CD4-positive, alpha-beta T cell treated with Interleukin-4 for 1 hour (primary cell): ENCODE results near the gene KRTAP22-1.

Source experiments
- DNase-seq, 2 donors: peaks; one replicate each; pipeline ENCODE4 v3.0.0-alpha.2; 2020 to 2022

The KRTAP22-1 gene

GRCh38 chr21:30600787-30601186 is at the start of gene KRTAP22-1:
Gene KRTAP22-1 (plus strand): TSS chr21:30601087.
- no peak for DNase-seq

DNA sequence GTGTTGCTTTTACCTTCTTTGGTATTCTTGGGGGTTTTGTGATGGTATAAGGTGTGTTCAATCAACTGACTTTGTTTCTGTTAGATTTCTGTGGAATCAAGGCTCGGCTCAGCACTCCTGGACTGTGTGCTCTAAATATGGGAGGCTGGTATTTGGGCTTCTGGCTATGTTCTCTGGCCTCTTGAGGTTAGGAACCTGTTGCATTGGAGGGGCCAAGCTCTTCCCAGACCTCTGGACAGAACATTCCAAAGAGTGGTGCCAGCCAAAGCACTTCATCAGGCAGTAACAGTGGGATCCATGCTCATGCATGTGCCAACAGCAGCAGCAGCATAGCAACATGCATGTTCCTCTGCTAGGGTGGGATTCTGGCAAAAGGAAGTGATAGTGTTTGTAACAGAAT is 48.1 kb upstream of the KRTAP22-1 start:
- no peak for DNase-seq

DNA sequence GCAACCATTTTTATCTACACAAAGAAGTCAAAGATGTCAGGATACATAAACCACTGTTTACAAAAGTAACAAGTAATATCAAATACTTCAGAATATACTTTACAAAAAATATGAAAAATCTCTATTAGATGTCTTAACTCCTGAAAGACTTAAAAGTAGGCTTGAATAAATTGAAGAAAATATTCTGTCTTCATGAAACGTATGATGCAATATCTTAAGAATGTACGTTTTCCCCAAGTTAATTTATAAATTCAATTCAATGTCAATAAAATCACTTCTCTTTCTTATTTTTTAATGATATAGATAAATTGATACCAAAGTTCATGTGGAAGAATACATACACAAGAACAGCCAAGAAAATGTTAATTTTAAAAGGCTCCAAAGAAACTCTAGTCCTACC is 45.8 kb upstream of the KRTAP22-1 start:
- DNase-seq: no peak

DNA sequence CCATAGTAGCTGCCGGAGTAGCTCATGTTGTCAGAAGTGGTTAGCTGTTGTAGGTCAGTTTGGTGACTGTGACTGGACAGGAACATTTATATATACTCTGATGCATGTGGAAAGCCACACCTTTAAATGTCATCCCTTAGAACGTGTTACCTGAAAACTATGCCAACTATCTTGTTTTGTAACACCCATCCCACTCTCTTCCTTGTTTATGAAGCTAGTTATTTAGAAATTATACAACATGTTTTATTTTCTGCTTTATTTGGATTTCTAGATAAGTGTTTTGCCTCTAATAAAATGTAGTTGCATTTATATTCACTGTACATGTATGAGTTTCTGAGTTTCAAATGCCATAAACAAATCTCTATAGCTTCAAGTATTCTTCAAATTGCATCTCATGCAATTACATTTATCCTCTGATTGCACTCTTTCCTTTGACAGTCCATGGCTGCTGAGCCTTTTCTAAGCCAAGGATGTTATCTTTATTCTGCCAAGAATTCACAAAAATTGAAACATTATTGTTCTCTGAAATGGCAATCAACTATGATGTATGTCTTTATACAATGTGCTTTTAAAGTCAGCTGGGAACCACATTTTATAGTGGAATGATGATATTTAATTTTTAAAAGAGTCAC is 39.5 kb upstream of the KRTAP22-1 start, which contains the start of gene KRTAP19-7:
Gene KRTAP19-7 (minus strand): TSS at position 51 of the 632 bp plus-strand sequence. CDS start 25 bp downstream, at position 26.
- no peak for DNase-seq

DNA sequence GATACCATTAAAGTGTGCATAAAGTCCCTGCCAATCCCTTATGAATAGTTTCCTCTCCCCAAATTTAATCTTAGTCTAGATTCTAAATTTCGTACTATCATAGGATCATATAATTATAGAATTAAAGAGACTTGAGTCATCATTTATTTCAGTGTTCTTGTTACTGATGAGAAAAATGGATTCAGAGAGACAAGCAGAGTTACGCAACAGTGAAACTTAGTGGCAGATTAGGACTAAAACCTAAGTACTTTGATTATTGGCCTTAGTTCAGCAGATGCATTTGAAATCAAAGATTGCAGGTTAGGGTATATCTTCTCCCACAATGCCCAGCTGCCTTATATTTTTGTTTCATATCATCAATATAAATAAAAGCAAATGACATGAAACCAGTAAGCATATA is 38.9 kb upstream of the KRTAP22-1 start:
- no peak for DNase-seq

GRCh38 chr21:30563072-30563471 is 37.8 kb upstream of the KRTAP22-1 start:
- DNase-seq: no peak

DNA sequence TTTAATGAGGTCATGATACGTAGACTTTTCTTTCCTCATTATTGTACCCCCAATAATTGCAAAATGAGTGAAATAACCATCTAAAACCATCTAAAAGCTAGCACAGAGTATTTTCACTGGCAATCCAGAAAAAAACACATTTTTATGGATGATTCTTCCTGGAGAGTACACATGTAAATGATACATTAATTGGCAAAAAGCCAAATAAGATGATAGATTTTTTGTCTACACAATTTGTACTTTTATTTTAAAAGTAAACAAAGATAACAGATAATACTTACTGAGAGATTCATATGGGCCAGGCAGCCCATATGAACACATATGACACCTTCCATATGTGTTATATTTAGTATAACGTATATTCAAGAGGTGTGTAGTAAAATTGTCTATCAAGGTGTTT is 37.3 kb upstream of the KRTAP22-1 start:
- DNase-seq: no peak

DNA sequence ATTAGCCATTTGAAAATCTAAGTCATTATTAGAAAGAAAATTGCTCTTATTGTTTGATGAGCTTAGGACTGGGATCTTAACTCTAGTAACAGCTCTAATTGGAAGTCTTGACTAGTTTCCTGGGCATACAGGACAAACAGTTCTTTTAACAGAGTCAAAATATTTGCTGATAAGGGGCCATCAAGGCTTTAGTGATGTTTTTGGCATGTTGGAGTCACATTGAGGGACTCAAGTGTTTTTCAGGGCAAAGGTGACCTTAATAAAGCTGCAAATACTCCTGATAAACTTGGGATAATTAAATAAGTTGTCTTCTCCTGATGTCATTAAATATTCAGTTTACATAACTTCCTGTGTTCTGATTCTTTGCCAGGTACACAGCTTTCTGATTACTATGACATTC is 33.3 kb upstream of the KRTAP22-1 start:
- DNase-seq: no peak

GRCh38 chr21:30577766-30578165 is 23.1 kb upstream of the KRTAP22-1 start:
- no peak for DNase-seq

DNA sequence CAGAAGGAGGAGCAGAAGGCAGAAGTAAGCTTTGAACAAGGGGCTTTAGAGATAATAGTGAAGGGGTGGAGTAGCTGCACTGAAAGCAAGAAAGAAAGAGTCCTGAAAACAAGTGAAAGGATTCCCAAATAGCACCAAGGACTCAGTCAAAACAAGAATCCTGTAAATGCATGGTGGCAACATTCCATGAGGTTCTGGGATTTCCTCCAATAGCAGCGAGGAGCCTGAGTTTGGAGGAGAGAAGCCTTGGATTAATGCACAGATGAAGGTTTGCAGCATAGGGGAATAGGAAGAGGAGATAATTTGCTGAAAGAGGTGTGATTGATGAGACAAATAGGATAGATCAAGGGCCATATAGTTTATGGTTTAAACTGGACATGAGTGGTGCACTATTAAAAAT is 21.5 kb upstream of the KRTAP22-1 start:
- no peak for DNase-seq

GRCh38 chr21:30580132-30580531 is 20.8 kb upstream of the KRTAP22-1 start:
- no peak for DNase-seq

GRCh38 chr21:30582870-30583269 is 18.0 kb upstream of the KRTAP22-1 start:
- no peak for DNase-seq

DNA sequence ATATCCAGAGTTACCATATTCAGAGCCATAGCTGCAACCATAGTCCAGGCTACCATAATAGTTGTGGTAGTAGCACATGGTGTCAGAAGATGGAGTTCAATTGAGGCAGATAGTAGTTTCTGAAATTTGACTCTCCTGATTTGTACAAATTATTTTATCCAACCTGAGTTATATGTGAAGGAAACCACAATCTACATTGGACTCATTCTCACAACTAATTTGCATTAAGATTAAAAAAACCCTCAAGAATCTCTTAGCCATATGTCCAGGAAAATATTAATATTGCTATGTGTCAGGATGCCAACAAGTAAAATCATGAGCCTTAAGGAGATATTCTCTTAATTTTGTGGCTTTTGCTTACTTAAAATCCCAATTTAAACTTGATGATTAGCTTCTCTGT is 10.6 kb upstream of the KRTAP22-1 start, which contains the start of gene KRTAP22-2:
Gene KRTAP22-2 (minus strand): TSS at position 101 of the 400 bp plus-strand sequence.
- no peak for DNase-seq

DNA sequence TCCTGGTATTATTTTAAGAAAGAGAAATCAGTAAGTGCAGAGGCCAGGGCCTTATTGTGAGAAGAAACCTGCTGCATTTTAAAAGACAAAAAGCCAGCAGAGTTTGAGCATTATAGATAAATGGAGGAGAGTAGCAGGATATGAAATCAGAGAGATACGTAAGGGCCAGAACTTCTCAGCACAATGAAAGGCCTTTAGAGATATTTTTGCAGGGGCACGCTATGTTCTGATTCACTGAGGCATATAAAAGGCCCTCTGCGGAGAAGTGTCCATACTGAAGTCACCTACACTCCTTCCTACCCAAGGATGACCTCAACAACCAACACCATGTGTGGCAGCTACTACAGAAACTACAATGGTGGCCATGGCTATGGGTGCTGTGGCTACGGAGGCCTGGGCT is 8.7 kb upstream of the KRTAP22-1 start, which contains the start of gene KRTAP6-3:
Gene KRTAP6-3 (plus strand): TSS at position 301 of the 400 bp plus-strand sequence. CDS start 6 bp downstream, at position 307.
- DNase-seq: no peak

DNA sequence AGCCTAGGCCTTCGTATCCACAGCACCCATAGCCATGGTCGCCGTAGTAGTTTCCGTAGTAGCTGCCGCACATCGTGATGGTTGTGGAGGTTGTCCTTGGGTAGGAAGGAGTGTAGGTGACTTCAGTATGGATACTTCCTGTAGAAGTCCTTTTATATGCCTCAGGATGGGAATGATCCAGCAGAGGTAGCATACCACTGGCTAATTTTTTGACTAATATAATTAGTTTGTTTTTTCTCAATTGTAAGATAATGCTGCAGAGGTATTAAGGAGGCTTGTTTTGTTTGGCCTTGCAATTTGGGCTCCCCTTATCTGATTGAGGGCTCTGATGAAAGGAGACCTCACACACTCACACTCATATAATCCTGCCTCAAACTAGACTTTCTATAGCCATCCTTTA is 2.1 kb upstream of the KRTAP22-1 start, which contains the start of gene KRTAP6-2:
Gene KRTAP6-2 (minus strand): TSS at position 101 of the 400 bp plus-strand sequence. CDS start 28 bp downstream, at position 73.
- no peak for DNase-seq

GRCh38 chr21:30605968-30606367 is 5.1 kb downstream of the KRTAP22-1 start:
- DNase-seq: no peak

GRCh38 chr21:30612132-30612531 is 11.2 kb downstream of the KRTAP22-1 start:
- DNase-seq: no peak

DNA sequence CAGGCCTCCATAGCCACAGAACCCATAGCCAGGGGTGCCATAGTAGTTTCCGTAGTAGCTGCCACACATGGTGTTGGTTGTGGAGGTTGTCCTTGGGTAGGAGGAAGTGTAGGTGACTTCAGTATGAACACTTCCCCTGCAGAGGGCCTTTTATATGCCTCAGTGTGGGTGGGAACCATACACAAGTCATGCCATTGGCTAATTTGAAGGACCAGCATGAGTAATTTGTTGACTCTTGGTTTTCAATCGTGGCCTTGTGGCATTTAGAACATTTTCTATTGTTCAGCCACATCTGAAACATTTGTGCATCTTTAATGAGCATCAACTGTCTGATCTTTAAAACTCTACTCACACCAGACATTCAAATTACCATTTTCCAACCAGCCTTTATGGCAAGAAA is 12.9 kb downstream of the KRTAP22-1 start, which contains the start of gene KRTAP6-1:
Gene KRTAP6-1 (minus strand): TSS at position 95 of the 400 bp plus-strand sequence. CDS start 26 bp downstream, at position 69.
- DNase-seq: no peak

GRCh38 chr21:30615199-30615598 is 14.3 kb downstream of the KRTAP22-1 start:
- DNase-seq: no peak

GRCh38 chr21:30616125-30616524 is 15.2 kb downstream of the KRTAP22-1 start, which contains the start of gene KRTAP20-1:
Gene KRTAP20-1 (plus strand): TSS chr21:30616425. CDS start chr21:30616455, 30 bp downstream.
- DNase-seq: no peak

DNA sequence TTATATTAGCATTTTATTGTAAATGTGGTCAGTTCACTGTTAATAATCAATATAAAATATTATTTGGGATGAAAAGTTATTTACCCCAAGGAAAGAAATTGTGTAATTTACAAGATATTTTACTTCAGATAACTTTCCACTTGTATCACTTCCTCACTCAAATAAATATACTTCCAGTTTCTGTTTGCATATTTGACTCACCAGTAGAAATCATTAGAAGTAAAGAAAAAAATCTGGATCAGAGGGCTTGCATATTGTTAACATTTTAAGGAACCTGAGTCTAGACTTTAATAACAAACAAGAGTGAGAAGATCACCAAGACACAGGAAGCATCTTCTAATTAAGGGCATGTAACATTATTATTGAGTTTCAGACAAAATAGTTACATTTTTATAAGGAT is 19.2 kb downstream of the KRTAP22-1 start:
- no peak for DNase-seq

- no peak for DNase-seq
Measured at GRCh38 chr21:30620522-30620921, 19.6 kb downstream of the KRTAP22-1 start, which contains the start of gene KRTAP20-4. Gene KRTAP20-4 (plus strand): TSS chr21:30620627.

DNA sequence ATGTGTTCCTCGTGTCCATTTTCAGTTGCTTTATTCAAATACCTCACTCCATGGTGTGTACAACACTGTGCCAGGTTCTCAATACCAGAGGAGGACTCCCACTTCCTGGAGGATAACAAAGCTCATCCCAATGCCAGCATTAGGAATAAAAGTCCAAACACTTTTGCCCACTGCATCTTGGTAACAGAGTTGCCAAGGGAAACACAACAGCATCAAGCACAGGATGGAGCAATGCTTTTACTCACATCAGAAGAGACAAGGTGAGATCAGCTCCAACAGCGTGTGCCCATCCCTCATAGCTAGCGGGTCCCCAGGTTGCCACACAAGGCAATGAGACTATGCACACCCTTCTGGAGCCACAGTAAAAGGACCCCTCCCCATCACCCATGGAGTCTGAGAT is 22.5 kb downstream of the KRTAP22-1 start:
- no peak for DNase-seq

GRCh38 chr21:30625449-30626165 is 24.7 kb downstream of the KRTAP22-1 start:
- no peak for DNase-seq
